ENCODE results near the gene CACNA1G.

GRCh38 chr17:50513495-50513894 is 47.0 kb upstream of the CACNA1G start:
- no peak for TF ChIP-seq POLR2A (IDR thresholded peaks at IDR 0.05)
- TF ChIP-seq, protein P1, sequence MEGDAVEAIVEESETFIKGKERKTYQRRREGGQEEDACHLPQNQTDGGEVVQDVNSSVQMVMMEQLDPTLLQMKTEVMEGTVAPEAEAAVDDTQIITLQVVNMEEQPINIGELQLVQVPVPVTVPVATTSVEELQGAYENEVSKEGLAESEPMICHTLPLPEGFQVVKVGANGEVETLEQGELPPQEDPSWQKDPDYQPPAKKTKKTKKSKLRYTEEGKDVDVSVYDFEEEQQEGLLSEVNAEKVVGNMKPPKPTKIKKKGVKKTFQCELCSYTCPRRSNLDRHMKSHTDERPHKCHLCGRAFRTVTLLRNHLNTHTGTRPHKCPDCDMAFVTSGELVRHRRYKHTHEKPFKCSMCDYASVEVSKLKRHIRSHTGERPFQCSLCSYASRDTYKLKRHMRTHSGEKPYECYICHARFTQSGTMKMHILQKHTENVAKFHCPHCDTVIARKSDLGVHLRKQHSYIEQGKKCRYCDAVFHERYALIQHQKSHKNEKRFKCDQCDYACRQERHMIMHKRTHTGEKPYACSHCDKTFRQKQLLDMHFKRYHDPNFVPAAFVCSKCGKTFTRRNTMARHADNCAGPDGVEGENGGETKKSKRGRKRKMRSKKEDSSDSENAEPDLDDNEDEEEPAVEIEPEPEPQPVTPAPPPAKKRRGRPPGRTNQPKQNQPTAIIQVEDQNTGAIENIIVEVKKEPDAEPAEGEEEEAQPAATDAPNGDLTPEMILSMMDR (IDR thresholded peaks at IDR 0.05), result no peak
